ENCODE results near the gene SFXN5. TPM values are rescaled to one million over a fixed set of nuclear protein-coding genes. Genes with fewer than 3 reads are reported as not detected.

Gene SFXN5
- polyA plus RNA-seq, 2 of the 4 experiments (the other 2 are of a cell fraction) = 16.7 to 19.6 TPM

DNA sequence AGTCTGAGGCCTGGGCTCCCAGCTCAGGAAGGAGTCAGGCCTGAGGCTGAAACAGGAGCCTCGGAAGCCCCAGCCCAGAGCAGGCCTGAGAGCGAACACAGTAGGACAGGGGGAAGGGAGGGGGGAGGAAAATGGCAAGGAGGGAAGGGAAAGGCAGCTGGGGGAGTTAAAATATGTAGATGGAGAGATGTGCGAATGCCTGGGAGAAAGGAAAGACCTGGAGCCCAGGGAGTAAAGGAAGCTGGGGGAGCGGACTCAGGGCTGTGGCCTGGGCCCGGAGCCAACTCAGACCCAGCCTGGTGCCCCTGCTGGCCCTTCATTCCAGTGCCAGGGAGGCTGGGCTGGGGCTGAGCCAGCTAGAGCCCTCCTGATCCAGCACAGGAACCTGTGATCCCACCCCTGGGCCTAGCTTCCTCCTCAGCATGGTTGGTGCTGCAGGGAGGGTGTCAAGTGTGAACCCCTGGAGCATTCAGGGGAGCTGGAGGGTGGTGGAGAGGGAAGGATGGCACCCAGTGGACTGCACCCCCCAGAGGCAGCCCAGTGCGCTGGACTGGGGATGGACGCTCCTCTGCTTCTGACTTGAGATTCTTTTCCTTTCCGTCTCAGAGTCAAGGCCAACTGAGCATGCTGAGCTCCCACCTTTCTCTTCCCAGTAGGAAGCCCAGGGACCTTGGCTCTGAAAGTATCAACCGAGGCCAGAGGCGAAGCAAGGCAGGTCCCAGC is 107.9 kb downstream of the SFXN5 start:
- CTCF ChIA-PET = interaction anchor here (1.0 to 3.1 kb wide), 7 partner anchors 9 to 249 kb away, joined by 3 to 19 read pairs (median 3); no protein-coding TSS in a partner anchor
- no peak overlapping the region for H3K27ac ChIP-seq
- no peak overlapping the region for H3K4me2 ChIP-seq
- FAIRE-seq (no peak), ATAC-seq (peak in 1 of 2 experiments; percentile 19; a peak in 3 of 6 replicates), DNase-seq (ENCODE audit: low read depth in 1 of 2, low spot score in 1 of 2) (no peak)
- H3K4me1 ChIP-seq = no peaks in the 10 kb centered on the region
- H3K4me3 ChIP-seq = no peak overlapping the region
- no peaks in the 10 kb centered on the region for H3K9me3 ChIP-seq
- no peak for TF ChIP-seq SMC3 (IDR thresholded peaks at IDR 0.05)
- TF ChIP-seq, protein P1, sequence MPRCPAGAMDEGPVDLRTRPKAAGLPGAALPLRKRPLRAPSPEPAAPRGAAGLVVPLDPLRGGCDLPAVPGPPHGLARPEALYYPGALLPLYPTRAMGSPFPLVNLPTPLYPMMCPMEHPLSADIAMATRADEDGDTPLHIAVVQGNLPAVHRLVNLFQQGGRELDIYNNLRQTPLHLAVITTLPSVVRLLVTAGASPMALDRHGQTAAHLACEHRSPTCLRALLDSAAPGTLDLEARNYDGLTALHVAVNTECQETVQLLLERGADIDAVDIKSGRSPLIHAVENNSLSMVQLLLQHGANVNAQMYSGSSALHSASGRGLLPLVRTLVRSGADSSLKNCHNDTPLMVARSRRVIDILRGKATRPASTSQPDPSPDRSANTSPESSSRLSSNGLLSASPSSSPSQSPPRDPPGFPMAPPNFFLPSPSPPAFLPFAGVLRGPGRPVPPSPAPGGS (IDR thresholded peaks at IDR 0.05) = no peak
- WGBS (ENCODE audit: missing lambda C conversion rate) = 96% methylated on average over 10 of the region's 10 CpGs
- POLR2A ChIA-PET = no interaction called here

DNA sequence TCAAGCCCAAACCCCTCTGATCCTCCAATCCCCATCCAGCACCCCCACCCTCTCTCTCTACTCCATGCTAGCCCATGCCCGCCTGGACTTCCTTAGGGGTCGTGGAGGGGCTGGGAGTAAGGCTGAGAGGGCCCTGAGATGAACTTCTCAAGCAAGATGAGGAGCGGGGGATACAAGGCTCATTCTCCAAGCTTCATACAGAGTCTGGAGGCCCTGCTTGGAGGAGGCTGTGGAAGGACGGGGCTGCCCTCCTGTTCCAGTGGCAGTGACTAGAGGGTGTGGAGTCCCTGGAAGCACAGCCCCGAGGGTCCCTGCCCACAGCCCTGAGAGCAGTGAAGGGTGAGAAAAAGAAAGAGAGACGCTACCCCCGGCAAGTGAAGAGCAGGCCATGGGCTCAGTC is 108.6 kb downstream of the SFXN5 start:
- POLR2A ChIA-PET = no interaction called here
- no peak overlapping the region for H3K27ac ChIP-seq
- CTCF ChIA-PET = interaction anchor here (1.0 to 3.1 kb wide), 5 partner anchors 8 to 250 kb away, joined by 3 to 19 read pairs (median 3); no protein-coding TSS in a partner anchor
- H3K4me3 ChIP-seq = no peak overlapping the region
- H3K9me3 ChIP-seq = no peaks in the 10 kb centered on the region
- ATAC-seq (no peak), FAIRE-seq (no peak), DNase-seq (ENCODE audit: low read depth in 1 of 2, low spot score in 1 of 2) (no peak)
- 96% methylated on average over 7 of the region's 7 CpGs for WGBS (ENCODE audit: missing lambda C conversion rate)
- no peaks in the 10 kb centered on the region for H3K4me1 ChIP-seq
- TF ChIP-seq CHD4 (IDR thresholded peaks at IDR 0.05; ENCODE audit: borderline replicate concordance) (no peak), CEBPB (IDR thresholded peaks at IDR 0.05) (no peak), ZNF302 (CRISPR knock-in tag; IDR thresholded peaks at IDR 0.05) (no peak), PHF8 (IDR thresholded peaks at IDR 0.05; ENCODE audit: borderline replicate concordance, low read depth) (no peak), FOSL2 (IDR thresholded peaks at IDR 0.05) (no peak), FOSL2 (CRISPR knock-in tag; IDR thresholded peaks at IDR 0.05) (no peak), SMC3 (IDR thresholded peaks at IDR 0.05) (no peak), ZFP36 (IDR thresholded peaks at IDR 0.05; ENCODE audit: borderline replicate concordance, partially characterized antibody) (no peak), HOXB5 (CRISPR knock-in tag; IDR thresholded peaks at IDR 0.05) (no peak), POLR2A (IDR thresholded peaks at IDR 0.05; ENCODE audit: low read length) (no peak), ZC3H11A (IDR thresholded peaks at IDR 0.05) (no peak)
- H3K4me2 ChIP-seq = no peak overlapping the region

DNA sequence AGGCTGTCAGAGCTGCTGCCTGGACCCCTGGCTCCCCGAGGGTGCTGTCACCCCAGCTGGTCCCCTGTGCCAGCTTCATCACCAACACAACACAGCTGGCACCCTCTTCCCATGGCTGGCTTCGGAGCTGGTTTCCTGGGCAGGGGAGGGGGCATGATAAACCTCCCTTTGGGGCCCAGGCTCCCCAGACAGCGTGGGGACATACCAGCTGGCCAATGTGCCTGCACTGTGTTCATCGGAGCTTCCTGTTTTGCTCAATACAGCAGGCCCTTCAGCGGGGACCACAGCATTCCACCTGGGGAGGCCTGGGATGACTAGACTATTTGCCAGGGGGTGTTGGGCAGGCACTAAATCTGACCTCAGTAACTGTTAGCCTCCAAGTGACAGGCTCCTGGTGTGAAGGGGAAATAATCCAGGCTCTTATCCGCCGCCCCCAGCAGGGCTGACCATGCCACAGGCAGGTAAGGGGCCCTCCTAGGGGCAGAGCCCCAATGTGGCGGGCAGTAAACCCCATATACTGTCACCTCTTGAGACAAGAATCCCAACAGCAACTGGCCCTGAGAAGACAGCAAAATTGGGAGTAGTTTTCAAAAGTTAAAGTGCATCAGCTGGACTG is 109.6 kb downstream of the SFXN5 start:
- no peak for FAIRE-seq
- CTCF ChIA-PET = interaction anchor here (1.7 to 3.1 kb wide), 3 partner anchors 12 to 215 kb away, joined by 4 to 19 read pairs (median 10); no protein-coding TSS in a partner anchor
- Histone ChIP-seq H3K9me3 (no peaks in the 10 kb centered on the region), H3K4me1 (no peaks in the 10 kb centered on the region), H3K4me2 (no peak overlapping the region), H3K4me3 (no peak overlapping the region), H3K27ac (no peak overlapping the region)
- TF ChIP-seq FOSB (CRISPR knock-in tag; IDR thresholded peaks at IDR 0.05) (no peak), HEYL (CRISPR knock-in tag; IDR thresholded peaks at IDR 0.05) (no peak), NR3C1 (IDR thresholded peaks at IDR 0.05) (no peak), HOXA7 (CRISPR knock-in tag; IDR thresholded peaks at IDR 0.05) (no peak), ZNF302 (CRISPR knock-in tag; IDR thresholded peaks at IDR 0.05) (no peak)
- TF ChIP-seq, protein P2, sequence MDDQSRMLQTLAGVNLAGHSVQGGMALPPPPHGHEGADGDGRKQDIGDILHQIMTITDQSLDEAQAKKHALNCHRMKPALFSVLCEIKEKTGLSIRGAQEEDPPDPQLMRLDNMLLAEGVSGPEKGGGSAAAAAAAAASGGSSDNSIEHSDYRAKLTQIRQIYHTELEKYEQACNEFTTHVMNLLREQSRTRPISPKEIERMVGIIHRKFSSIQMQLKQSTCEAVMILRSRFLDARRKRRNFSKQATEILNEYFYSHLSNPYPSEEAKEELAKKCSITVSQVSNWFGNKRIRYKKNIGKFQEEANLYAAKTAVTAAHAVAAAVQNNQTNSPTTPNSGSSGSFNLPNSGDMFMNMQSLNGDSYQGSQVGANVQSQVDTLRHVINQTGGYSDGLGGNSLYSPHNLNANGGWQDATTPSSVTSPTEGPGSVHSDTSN (IDR thresholded peaks at IDR 0.05) = no peak
- ATAC-seq = no peak
- 80% methylated on average over 7 of the region's 8 CpGs for WGBS (ENCODE audit: missing lambda C conversion rate)
- no peak for DNase-seq (ENCODE audit: low read depth in 1 of 2, low spot score in 1 of 2)
- POLR2A ChIA-PET = no interaction called here
